NCI-H510A (cell line): ENCODE data around the gene CBX7.

Experiments
- DNase-seq: peaks from one replicate; lab custom pipeline; 2025; lab: John Stamatoyannopoulos, UW

CBX7 gene

DNA sequence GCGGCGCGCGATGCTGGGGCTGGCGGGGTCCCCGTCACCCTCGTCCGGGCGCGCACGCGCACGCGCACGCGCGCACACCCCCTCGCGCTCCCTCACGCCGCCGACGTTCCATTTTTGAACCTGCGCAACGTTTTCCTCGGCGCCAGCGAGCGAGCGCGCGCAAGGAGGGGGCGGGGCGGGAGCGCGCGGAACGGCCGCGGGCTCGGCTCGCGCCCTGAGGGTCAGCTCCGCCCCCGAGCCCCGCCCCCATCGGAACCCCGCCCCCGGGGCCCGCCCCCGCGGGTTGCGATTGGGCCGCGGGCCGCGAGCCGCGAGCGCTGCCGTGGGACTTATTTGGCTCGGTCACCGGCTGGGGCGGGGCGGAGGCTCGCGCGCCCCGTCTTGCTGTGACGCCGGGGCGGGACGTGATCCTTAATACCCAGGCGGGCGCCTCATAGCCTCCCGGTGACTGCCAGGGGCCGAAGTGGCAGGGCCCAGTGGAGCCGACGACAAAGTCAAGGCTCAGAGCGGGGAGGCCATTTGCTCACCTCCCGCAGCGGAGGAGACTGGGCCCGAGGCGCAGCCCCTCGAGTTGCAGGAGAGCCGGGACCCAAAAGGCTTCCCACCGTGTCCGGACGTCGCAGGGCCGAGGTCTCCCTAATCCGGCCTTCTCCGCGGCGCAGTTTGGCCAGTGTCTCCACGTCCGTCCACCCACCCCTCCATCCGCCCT lies at the start of gene CBX7:
CBX7 (minus strand) TSS at position 170 of the 709 bp plus-strand sequence. CDS start 236 bp downstream, outside the sequence.
- DNase-seq, result peak; percentile 76

DNA sequence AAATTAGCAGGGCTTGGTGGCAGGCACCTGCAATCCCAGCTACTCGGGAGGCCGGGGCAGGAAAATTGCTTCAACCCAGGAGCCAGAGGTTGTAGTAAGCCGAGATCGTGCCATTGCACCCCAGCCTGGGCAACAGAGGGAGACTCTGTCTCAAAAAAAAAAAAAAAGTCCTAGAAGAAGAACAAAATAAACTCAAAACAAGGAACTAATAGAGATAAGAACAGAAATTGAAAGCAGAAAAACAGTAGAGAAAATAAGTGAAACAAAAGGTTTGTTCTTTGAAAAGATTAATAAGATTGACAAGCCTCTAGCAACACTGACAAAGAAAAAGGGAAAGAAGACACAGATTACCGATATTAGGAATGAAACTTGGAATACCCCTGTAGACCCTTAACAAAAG lies 45.1 kb upstream of the CBX7 start:
- no peak for DNase-seq

DNA sequence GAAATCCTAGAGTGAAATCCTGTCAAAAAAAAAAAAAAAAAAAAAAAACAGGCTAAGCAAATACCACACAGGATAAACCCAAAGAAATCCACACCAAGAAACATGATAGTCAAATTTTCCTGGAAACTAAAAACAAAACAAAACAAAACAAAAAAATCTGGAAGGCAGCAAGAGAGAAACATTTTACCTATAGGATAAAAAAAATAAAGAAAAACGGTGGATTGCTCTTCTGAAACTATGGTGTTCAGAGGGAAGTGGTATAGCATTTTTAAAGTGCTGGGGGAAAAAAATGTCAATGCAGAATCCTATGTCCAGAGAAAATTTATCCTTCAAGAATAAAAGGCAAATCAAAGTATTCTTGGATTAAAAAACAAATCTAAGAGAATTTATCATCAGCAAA lies 41.6 kb upstream of the CBX7 start:
- no peak for DNase-seq

DNA sequence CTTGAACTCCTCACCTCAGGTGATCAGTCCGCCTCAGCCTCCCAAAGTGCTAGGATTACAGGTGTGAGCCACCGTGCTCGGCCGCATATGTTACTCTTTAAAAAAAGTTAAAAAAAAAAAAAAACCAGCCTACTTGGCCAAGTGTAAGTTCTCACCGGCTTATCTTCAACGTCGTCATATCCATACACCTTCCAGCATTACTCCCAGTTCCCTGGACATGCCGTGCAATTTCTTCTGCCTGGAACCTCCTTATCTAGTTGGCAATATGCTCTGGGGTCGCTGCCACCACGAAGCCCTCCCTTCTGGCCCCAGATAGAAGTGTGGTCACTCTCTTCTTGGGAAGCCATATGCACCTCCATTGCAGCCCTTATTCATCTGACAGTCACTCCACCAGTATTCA lies 36.3 kb upstream of the CBX7 start:
- no peak for DNase-seq

DNA sequence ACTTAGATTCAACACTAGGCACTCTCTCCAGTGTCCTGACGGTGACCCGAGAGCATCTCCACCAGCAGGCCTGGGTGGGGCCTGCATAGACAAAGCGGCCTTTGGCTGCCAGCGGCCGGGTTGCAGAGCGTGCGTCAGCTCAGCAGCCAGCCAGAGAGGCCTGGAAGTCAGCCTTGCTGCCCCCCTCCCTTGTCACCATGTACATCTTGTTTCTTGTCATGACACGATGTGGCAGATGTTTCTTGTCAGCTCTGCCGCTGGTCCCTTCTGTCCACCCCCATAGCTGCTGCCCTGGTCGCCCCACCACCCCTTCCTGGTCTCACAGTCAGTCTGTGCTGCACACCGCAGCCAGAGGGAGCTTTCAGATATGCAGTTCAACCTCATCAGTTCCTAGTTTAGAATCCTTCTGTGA lies 33.1 kb upstream of the CBX7 start:
- no peak for DNase-seq

DNA sequence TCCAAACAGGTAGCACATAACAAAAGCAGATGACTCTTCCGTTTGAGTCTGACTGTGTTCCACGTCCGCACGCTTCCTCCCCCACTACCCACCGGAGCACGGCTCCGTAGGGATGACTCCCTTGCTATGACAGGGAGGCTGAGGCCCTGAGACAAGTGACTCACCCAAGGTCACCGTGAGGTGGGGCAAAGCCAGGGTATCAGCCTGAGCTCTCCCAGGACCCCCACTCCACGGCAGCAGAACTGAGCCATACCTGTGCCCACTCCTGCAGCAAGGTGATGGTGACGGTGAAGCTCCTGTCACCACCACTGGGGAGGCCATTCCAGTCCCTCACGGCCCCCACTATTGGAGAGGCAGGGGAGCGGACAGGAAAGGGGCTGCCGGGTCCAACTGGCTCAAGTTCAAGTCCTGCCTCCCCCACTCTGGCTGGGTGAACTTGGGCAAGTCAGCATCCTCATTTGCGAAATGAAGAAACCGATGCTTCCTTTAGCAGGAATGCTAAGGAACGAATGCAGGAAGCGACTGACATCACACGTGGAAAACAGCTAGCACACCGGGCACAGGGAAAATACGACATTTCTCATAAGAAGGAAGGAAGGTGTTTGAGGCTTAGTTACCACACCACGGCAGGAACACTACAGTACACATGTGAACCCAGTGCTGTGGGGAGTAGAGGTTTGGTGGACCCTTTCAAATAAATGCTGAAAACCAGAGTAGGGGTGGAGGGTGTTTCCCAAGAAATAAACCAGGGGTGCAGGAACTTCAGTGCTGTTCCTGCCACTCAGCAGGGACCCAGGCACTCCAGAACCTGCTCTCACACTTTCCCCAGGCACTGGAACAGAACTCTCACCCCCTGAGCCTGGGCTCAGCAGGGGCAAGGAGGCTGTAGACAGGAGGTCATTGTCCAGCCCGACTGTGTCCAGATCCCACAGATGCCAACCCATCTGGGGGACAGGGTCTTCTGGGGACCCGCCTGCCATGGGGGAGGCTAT lies 32.4 kb upstream of the CBX7 start:
- no peak for DNase-seq

DNA sequence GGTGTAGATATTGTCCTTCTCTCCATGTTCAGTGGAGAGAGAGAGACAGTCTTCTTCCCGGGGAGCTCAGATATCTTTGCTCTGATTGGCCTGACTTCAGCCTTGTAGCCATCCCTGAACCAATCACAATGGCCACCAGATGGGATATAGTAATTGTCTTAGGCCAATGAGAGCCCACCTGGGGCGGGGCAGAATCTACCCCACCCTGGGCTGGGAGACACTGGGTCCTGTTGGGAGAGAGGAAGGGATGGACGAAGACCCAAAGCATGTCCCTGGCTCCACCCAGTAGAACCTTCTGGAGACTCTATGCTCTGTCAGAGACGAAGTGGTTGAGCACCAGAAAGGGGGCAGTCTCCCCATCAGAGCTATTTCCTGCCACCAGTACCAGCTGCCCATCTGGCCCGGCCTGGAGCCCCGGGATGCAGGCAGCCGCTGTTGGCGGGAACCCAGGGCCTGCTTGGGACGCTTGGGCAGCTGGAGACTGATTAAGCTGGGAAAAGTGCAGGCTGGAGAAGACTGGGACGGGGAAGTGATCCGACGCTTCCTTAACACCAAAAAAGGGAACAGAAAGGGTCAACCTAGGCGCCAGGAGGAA lies 31.6 kb upstream of the CBX7 start:
- DNase-seq, result no peak

DNA sequence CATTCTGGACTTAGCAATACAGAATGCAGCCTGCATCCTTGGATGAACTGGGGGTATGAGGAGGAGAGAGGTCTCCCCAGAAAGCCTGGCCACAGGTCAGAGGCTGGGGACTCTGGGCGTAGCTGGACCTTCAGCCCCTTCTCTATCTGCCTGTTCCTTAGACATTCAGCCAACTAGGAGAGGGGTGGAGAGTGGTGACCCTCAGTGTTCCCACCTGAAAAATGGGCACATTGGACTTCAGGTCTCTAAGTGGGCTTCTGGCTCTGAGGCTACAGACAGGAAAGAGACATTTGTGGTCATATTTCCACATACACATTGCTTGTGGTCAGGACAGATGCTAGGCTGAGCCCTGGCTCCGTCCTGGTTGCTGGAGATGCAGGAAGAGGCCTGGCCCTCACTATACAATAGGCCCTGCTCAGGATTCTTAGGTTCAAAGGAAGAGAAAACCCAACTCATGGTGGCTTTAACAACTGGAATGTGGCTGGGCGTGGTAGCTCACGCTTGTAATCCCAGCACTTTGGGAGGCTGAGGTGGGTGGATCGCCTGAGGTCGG lies 30.1 kb upstream of the CBX7 start:
- DNase-seq, result no peak

DNA sequence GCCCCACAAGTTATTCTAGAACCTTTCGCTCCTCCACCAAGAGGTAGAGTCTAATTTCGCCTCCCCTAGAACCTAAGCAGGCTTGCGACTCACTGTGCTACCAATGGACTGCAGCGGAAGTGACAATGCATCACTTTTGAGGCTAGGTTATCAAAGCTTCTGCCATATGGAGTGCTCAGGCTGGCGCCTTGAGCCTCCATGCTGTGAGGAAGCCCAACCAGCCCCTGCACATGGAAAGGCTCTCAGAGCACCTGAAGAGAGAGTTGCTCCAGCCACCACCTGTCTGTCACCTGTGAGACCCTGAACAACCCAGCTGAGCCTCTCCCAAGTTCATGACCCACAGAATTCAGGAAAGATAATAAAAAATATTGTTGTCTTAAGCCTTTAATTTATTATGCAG lies 29.3 kb upstream of the CBX7 start:
- no peak for DNase-seq

DNA sequence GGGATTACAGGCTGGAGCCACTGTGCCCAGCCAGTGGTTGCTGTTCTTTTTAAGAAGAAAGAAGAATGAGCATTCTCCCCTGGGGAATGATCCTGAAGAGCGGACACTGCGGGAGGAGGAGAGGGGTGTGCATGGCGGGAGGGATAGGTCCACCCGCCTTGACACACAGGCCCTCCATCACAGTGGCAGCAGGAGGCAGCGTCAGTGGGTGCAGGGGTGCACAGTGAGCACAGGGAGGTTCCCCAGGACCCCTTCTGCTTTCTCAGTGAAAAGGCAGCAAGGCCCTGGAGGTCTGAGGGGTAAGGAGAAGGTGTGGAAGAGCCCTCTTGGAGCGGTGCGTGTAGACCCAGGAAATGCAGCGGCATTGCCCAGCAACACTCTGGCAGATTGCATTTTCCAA lies 28.9 kb upstream of the CBX7 start:
- DNase-seq, result no peak

DNA sequence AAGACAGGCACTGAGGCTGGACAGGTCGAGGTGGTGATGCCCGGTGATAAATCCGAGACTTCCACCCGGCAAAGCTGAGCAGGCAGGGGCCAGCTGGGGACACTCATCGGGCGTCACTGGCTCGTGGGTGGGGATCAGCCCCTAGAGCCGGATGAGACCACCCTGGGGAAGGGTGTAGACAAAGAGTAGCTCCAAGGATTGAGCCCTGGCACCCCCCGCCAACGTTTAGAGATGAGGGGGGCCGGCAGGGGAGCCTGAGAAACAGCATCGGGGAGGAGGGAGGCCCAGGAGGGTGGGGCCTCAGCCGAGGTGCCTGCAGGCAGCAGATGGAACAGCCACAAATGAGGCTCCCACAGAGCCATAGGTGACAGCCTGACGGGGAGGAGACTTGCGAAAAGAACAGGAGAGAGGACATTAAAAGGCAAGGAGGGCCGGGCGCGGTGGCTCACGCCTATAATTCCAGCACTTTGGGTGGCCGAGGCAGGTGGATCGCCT lies 27.4 kb upstream of the CBX7 start:
- no peak for DNase-seq

DNA sequence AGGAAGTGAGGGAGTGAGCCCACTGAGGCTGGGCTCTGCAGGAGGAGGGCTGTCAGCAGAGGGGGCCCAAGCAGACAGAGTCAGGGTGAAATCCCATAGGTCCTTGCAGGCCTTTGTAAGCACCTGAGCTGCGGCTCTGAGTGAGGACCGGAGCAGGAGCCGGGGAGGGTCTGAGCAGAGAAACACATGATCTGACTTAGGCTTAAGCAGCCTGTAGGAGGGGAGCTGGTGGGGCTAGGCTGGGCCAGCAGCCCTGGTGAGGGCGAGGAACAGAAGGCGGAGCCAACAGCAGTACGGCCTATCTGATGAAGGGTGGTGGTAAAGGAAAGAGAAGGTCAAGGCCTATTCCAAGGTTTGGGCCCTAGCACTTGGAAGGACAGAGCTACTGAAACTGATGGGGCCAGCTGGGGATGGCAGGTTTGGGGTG lies 26.9 kb upstream of the CBX7 start:
- DNase-seq, result no peak

DNA sequence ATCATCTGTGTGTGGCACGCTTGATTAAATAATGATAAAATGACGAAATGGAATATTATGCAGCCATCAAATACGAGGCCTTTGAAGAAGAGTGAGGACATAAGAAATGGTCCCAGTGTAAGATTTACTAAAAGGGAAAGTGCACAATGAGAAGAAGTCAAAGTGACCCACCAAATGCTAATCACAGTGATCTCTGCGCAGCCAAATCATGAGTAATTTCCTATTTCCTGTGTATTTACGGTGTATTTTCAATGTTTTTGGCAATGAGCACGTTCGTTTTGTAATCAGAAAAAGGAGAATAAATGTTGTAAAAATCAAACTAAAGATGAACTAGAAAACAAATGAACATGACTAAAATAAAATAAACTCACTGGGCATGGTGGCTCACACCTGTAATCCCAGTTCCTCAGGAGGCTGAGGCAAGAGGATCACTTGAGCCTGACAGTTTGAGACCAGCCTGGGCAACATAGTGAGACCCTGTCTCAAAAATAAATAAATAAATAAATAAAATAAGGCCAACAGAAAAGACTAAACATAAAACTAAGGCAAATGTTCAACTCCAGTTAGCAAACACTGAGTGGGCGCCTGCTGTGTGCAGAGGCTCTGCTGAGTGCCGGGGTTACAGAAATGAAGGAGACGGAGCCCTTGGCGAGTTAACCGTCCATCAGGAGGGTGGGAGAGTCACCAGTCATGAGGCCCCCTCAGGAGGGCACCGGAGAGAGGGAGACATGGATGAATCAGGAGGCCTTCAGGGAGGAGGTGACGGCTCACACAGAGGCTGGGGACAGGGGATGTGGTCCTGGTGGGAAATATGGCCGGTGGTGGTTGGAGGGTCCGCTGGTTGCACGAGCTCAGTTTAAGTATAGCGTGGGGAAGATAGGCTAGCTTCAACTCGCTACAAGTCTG lies 26.0 kb upstream of the CBX7 start:
- DNase-seq, result no peak

DNA sequence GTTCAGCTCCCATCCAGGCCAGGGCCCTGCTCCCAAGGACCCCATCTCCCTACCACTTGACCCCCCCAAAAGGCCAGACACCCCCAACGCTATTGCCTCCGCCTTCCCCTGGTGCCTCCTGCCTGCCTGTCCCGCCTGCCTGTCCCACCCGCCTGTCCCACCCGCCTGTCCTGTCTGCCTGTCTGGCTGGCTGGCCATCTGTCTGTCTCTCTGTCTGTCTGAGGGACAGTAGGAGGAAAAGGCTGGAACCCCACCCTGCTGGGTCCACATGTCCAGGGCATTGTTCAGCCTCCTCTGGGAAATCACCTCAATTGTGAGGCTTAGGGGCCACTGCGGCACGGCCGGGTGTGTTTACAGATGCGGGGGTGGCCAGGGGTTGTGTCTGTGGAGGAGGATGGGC lies 25.3 kb upstream of the CBX7 start:
- DNase-seq, result no peak

DNA sequence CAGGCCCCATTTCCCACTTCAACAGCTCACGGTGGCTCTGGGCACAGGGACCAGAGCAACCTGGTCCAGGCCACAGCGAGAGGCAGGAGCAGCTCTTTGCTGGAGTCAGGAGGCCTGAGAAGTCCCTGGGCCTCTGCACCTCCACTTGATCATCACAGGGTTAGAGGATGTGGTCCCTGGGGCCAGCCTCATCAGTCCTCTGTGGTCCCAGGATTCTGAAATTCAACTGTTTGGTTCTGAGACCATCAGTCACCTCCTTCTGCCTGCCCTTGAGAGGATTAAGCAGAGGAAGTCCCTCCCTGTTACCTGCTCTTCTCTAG lies 24.9 kb upstream of the CBX7 start:
- DNase-seq, result no peak

DNA sequence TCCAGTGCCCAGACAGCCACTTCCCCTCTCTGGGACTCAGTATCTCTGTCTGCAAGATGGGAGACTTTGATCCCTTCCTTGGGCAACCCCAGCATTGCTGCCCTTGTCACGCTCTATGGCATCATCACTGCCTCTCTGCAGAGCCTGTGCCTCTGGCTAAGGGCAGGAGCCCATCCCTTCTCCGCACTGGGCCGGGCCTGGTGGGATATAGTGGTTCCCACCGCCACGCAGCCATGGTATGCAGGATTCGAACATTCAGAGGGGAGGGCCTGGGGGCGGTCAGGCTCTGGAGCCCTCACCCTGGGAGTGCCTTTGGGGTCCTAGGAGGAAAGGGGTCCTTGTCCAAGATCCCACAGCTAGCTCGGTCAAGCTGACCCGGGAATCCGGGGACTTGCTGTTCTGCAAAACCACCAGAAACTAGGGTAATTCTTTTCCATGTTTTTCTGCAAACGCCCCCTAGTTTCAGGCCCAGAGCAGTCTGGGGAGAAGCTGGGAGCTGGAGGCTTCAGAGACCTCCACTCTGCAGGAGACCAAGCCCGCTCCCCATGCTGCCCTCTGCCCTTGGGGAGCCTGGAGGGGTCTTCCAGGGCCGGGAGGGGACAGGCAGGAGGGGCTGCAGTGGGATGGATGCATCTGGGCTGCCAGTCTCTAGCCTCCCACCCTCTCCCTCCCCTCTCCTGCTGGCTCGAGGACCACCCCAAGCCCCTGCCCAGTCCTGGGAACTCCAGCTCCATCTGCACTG lies 24.4 kb upstream of the CBX7 start:
- DNase-seq, result no peak

DNA sequence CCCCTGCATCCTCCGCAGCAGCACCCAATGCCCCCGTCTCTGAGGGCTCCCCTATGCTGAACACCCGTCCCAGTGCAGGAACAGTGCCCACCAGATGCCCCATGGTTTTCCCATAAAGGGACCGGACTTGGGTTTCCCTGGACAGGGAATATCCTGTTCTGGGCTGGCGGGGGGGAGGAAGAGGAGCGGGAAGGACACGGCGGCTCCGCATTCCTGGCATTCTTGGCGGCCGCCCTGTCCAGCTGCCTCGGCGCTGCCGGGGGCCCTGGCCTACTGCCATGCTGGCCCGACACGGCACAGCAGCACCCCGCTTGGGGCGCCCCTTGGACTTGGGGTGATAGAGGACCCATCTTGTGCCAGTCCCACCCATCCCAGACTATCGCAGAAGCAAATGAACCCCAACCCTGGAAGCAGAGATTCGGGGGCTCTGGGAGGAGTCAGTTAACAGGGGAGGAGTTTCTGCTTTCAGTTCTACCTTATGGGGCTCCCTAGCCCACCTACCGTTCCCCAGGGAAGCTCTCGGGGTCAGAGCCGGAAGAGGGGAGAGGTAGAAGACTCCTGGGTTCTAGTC lies 23.7 kb upstream of the CBX7 start:
- no peak for DNase-seq

DNA sequence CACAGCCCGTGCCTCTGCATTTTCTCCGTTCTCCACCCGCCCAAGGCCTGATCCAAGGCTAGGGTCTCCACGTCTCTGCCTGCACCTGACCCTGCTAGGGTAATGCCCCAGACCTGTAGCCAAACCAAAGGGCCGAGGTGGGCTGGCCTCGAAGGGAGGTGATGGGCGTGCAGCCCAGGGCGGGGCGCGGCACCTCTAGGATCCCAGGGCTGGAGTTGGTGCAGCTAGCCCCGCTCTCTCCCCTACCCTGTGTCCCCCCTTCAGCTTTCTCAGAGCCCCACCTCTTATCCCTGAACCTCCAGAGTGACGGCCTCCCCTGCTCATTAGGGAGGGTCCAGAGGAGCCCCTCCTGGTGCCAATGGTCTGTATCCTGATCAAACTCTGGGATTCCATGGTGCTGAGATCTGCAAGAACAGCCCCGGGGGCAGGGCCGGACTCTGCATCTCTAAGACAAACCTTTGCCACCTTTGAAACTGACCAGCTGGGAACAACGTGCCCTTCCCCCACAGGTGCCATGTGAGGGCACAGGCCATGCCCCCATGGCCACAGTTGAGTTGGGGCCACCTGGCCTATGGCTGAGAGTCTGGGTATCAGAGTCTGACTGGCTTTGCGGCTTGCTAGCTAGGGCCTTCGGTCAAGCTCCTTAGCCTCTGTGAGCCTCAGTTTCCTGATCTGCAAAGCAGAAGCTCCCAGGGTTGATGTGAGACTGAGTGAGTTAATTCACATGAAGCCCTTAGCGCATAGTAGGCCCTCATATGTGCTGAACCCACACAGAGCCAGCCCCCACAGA lies 23.1 kb upstream of the CBX7 start:
- DNase-seq, result no peak
